Ramos (cell line): ENCODE measurements around the gene PEAK3.

ENCODE experiments used
- in situ Hi-C: fragments of 300-500 bp; cut with MboI; formaldehyde crosslinking; loops from one replicate; pipeline ENCODE4 v1.14.3; 2022; ENCODE audit warnings: low sequenced_read_pairs; ENCODE audit not compliant: unreplicated experiment

Gene PEAK3

GRCh38 chr19:2230033-2230531, 51.9 kb downstream of the PEAK3 start:
- in situ Hi-C loops = loop anchor here (5.0 to 10.0 kb wide), 2 partner anchors 162 to 385 kb away; no protein-coding TSS in a partner anchor

DNA sequence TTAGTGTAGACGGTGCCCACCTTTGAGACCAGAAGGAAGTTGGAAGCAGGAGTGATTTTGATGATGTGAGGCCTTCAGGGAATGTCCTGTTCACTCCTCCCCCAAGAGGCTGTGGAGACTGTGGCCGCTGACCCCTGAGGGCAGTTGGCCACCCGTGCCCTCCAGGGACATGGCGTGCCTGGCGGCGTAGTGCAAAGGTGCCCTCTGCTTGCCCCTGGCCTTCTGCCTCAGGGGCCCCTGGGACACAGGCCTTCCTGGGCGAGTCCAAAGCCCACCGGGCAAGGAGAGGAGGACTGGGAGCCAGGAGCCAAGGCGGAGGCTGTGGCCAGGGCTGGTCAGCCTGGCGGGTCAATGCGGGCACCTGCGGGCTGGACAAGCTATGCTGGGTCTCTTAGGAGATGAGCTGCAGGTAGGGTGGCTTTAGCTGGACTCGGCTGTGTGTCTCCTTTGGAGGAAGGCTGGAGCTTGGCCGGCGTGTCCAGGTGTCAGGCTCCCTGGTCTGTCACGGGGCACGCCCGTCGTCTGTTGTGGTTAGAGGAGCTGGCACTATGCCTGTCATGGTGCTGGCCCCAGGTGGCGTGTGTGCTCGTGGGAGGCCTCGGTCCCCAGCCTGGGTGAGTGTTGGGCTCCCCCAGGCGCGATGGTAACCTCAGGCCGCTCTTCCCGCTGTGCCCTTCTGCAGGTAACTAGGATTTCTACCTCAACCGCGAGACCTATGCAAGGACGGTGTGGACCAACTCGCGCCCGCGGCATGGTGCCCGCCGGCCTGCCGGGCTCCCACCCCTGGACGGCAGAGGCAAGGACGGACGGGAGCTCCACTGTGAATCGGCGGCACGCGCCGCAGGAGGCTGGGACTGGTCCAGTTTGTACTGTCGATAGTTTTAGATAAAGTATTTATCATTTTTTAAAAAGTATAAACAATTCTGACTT, 52.6 kb downstream of the PEAK3 start:
- in situ Hi-C loops = loop anchor here (5.0 to 10.0 kb wide), 2 partner anchors 163 to 385 kb away; no protein-coding TSS in a partner anchor

DNA sequence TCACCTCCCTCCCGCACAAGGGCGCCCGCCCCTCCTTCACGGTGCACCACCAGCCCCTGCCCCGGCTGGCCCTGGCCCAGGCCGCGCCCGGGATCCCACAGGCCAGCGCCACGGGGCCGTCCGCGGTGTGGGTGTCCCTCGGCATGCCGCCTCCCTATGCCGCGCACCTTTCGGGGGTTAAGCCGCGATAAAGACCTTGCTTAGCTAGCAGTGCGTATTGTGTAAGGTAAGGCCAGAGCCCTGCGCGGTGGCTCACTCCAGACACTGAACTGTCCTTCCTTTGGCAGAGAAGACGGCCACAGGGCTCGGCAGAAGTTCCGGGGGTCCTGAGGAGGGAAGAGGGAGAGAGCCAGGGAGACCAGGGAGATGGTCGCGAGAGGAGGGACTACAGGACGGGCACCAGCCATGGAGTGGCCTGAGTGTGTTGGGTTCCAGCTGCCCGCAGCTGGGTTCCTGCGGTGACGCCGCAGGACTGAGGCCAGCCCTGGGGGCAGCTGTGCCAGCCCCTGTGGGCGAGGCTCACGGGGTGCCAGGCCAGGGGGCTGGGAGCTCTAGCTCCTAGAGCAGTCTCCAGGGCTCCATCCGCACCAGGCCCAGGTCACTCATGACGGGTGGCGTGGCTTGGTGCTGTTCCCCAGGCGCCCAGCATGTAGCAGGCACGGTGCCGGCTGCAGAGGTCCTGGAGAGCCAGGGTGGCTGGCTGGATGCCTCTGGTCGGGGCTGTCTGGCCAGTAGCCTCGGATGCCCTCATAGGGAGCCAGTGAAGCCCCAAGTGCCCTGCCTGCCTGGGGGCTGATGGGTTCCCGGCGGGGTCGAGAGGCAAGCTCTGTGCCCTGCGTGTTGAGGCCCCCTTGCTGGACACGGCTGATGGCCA, 53.6 kb downstream of the PEAK3 start:
- in situ Hi-C loops = no loop called here

DNA sequence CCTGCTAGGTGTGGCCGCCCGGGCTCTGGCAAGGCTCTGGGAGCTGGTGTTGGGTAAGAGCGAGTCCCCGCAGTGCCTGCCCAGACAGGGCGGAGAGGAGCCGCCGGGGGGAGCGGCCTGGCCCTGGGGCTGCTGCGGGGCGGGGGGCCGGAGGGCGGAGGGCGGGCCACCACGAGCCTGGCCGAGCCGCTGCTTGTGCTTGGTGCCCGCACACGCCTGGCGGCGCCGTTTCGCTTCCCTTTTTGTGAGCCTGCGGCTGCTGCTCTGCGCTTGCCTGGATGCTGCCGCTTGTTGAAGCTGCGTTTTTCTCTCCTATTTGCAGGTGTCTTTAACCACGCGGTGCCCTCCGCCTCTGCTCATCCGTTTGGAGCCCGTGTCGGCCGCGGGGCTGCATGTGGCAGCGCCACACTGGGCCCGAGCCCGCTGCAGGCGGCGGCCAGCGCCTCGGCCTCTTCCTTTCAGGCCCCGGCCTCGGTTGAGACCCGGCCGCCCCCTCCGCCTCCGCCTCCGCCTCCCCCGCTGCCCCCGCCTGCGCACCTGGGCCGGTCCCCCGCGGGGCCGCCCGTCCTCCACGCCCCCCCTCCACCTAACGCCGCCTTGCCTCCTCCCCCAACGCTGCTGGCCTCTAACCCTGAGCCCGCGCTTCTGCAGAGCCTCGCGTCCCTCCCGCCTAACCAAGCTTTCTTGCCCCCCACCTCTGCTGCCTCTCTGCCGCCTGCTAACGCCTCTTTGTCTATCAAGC, 54.4 kb downstream of the PEAK3 start:
- in situ Hi-C loops = no loop called here

DNA sequence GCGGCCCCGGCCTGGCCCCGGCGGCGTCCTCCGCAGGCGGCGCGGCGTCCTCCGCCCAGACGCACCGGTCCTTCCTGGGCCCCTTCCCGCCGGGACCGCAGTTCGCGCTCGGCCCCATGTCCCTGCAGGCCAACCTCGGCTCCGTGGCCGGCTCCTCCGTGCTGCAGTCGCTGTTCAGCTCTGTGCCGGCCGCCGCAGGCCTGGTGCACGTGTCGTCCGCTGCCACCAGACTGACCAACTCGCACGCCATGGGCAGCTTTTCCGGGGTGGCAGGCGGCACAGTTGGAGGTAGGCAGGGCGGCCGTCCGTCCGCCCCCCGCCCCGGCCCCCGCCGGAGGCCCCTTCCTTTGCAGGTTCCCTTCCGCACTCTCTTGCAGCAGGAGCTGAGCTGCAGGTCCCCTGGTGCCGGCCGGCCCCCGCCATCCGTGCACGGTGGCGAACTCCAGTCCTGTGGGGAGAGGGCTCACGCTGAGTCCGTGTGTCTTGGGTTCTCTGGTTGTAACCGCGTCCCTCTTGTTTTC, 55.1 kb downstream of the PEAK3 start:
- in situ Hi-C loops = no loop called here

DNA sequence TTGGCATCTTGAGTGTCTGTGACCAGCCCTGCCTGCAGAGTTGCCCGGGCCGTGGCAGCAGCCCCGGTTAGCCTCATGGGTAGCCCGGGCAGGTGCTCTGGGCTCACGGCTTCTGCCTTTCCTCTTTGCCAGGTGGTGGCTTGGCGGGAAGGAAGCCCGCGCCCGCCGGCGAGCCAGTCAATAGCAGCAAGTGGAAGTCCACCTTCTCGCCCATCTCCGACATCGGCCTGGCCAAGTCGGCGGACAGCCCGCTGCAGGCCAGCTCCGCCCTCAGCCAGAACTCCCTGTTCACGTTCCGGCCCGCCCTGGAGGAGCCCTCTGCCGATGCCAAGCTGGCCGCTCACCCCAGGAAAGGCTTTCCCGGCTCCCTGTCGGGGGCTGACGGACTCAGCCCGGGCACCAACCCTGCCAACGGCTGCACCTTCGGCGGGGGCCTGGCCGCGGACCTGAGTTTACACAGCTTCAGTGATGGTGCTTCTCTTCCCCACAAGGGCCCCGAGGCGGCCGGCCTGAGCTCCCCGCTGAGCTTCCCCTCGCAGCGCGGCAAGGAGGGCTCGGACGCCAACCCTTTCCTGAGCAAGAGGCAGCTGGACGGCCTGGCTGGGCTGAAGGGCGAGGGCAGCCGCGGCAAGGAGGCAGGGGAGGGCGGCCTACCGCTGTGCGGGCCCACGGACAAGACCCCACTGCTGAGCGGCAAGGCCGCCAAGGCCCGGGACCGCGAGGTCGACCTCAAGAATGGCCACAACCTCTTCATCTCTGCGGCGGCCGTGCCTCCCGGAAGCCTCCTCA, 55.7 kb downstream of the PEAK3 start:
- in situ Hi-C loops = no loop called here

DNA sequence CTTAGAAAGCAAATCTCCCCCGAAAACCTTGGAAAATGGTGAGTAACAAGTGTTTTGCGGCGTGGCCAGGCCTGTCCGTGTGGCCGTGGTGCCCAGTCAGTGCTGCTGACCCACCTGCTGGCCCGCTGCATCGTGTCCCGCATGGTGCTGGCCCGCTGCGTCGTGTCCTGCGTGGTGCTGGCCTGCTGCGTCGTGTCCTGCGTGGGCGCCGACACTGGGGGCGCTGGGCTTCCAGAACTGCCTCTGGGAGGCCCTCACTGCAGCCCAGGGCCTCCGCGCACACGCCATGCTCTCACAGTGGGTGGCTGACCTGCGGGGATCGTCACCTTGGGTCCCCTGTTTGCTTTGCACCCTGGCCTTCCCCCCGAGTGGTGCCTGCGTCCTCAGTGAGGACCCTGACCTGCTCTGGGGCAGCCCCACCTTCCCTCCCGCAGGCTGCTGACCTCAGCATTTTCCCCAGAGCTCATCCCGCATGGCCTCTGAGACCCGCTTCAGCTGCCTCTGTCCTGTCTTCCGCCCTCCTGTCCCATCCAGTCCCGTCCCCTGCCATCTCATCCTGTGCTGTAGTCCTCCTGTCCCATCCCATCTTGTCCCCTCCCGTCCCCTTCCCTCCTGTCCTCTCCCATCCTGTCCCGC, 56.4 kb downstream of the PEAK3 start:
- in situ Hi-C loops = no loop called here

- in situ Hi-C loops = no loop called here
Observed at GRCh38 chr19:2224754-2225349, 57.1 kb downstream of the PEAK3 start.
